ENCODE results near the gene DPP10.
"Not testable (repeated sequence)": the region's sequence is repeated elsewhere in the genome, so short reads cannot be mapped to it uniquely, and the experiment has no call there.

DPP10 gene

GRCh38 chr2:114724454-114724853 is 282.0 kb downstream of the DPP10 start:
- DNase-seq = no peak

- DNase-seq = no peak
These were observed 284.6 kb downstream of the DPP10 start for GRCh38 chr2:114727012-114727411.

GRCh38 chr2:114728372-114728771 is 285.9 kb downstream of the DPP10 start:
- DNase-seq = no peak

GRCh38 chr2:114729026-114729425 is 286.6 kb downstream of the DPP10 start:
- DNase-seq = peak; percentile 2

DNA sequence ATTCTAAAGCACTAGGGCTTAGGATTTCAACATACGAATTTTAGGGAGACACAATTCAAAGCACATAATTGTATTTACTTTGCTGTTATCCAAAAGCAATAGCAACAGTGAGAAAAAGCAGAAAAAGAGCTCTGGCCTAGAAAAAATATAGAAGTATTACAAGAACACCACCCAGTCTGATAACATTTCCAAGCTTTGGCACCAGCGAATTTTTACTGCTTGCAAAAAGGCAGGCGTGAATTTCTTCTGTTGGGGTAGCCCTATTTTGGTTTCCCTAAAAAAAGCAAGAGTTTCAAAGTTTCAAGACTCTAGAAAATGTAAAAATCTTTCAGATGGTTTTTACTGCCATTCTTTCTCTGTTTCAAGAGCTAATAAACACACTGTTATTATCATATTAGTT is 292.7 kb downstream of the DPP10 start:
- no peak for DNase-seq

- no peak for DNase-seq
These were observed 299.8 kb downstream of the DPP10 start for GRCh38 chr2:114742245-114742644.

GRCh38 chr2:114745700-114746099 is 303.3 kb downstream of the DPP10 start:
- DNase-seq = no peak

GRCh38 chr2:114748175-114748574 is 305.7 kb downstream of the DPP10 start:
- not testable (repeated sequence) for DNase-seq

DNA sequence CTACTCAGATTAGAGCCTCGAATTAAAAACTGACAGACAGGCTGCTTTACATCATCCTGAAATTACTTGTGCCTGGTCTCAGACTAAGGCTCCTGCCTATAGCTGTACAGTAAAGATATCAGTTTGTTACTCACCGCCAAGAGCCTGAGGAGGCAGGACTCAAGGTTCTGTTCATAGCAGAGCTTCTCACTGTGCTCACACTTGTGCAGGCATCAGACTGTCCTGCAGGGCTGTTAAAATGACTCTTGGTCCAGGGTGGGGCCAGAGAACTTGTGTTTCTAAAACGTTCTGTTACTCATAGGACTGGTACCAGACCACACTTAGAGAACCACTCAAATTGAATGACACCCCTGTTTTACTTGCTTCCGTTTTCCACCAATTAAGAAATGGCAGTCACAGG is 310.0 kb downstream of the DPP10 start:
- no peak for DNase-seq

- no peak for DNase-seq
These were observed 310.7 kb downstream of the DPP10 start for GRCh38 chr2:114753145-114753544.

GRCh38 chr2:114754907-114755563 is 312.6 kb downstream of the DPP10 start:
- DNase-seq = no peak

DNA sequence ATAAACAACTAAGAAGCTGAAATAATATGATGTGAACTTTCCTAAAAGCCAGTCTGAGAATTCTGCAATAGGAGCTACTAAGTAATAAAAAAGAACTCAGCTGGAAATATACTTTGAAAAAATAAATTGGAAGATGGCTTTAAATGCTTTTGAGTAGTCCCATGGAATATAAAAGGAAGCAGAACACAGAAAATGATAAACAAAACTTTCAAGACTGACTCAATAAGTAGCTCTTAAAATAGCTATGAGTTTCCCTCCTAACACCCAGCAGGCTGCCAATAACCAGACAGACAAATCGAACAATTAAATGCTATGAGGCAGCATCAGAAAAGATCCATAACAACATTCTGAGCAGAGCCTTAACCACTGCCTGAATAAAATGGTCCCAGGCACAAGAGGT is 319.9 kb downstream of the DPP10 start:
- no peak for DNase-seq

DNA sequence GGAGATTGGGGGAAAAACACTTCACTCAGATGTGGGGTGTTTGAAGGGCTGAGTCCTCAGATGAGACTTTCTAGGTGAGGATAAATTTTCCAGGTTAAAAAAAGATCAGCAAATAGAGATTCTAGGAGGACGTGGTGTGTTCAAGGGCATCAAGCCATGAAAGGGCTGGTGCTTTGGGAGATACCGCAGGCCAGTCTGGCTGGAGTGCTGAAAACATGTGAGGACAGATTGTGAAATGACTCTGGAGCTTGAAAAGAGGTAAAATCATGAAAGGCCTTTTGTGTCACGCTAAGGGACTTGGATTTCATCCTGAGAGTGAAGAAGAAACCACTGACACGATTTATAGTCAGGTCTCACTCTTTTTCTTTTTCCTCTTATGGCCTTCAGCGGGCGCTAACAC is 320.5 kb downstream of the DPP10 start:
- DNase-seq = no peak

DNA sequence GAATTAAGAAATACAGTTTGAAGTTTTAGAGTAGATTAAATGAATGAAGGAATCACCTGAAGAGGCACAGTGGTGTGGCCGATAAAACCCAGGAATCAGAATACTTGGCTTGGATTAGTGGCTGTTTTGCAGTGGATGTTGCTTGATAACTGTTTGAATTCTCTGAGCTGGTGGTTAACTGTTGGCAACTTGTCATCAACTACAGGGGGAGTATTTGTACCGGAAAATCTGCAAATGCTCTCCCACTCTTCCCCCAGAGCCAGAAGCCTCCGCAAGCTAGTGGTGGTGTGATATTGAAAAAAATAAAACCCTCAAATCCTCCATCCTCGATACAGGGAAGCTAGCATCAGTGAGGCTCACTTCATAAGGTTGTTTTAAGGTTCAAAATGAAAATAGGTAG is 326.7 kb downstream of the DPP10 start:
- no peak for DNase-seq

DNA sequence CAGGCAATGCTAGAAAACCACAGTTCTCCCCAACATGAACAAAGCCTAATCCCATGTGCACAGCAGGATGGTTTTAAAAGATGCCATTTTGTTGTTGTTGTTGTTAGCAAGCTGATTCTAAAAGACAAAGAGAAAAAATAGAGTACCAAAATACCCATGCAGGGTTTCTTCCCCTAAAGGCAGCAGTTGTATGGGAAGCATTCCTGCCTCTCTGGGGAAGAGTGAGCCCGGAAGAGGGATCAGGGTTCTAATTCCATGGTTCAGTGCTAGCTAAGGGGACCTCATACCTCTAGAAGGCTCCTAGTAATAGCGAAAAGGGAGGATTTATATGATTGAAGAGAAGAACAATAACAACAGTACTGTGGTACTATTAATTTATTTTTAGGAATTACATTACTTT is 327.6 kb downstream of the DPP10 start:
- no peak for DNase-seq

- no peak for DNase-seq
These were observed 341.6 kb downstream of the DPP10 start for GRCh38 chr2:114784046-114784445.

DNA sequence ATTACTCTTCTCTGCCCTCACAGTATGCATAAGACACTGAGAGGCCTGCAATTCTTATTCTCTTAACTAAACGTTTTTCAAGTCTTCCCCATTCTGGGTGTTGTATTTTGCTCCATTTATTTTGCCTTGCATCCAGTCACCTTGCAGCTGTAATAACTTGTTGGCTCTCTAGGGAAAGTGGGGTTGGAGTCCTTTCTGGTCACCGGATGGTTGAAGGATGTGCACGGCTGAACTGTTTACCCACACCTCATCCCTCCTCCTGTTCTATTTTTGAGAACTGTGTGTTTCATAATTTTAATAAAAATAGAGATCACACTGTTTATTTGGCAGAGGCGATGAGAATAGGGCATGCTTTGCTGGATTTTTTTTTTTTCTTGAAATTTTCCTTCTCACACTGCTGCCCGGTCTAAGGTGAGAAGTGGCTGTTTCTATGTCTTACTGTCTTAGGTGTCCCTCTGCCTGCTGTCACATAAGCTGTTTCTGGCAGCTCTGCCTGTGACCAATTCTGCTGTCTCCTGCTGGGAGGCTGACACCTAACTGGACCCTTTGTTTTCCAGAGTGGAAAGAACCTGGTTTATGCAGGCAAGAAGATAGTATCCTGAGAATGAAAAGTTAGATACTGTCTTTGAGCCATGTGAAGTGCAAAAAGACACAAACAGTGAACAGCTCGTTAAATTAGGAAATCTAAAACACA is 342.6 kb downstream of the DPP10 start:
- no peak for DNase-seq

DNA sequence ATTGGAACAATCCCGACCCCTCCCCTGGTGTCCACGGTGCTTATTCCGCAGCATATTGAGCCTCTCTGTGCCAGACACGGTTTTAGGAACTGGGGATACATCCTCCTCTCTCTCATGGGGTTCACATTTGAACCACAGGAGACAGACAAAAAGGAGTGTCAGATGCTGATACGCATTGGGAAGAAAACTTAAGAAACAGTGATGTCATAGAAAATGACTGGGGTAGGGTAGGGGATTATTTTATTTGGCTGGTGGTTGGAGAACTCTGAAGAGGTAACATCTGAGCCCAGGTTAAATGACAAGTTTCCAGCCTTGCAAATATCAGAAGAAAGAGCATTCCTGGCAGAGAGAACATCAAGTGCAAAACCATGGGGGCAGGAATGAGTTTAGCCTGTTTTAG is 344.5 kb downstream of the DPP10 start:
- DNase-seq = no peak

DNA sequence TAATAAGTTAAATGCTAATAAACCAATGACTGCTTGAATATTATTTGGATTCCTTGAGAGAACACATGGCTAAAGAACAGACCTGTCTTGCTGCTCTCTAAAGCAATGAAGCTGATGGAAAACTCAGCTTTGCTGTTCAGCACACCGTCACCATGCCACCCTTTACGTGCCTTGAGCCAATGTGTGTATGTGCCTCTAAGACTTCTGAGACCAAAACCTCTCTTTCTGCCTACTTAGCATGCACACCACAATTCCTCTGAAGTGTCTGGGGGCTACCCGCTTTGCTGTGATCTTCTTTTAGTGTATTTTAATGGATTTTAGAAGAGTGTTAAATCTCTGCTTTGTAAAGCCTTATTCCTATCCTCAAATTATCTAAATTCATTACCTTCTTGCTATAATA is 345.0 kb downstream of the DPP10 start:
- DNase-seq = no peak

GRCh38 chr2:114789989-114790388 is 347.5 kb downstream of the DPP10 start:
- DNase-seq = no peak

- no peak for DNase-seq
These were observed 355.1 kb downstream of the DPP10 start for GRCh38 chr2:114797540-114797939.

DNA sequence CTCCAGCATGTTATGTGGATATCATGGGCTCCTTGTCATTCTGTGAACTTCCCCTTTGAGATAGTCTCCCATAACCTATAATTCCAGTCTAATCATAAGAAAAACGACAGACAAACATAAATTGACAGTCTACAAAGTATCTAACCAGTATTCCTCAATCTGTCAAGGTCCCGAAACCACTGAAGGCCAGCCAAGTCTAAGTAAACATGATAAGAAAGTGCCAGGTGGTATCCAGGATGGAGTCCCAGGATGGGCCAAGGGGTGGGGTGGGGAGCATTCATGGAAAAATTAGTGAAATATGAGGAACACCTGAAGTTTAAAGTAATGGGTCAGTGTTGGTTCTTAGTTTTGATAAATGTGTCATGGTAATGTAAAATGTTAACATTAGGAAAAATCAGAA is 355.5 kb downstream of the DPP10 start:
- DNase-seq = no peak

GRCh38 chr2:114800371-114800770 is 357.9 kb downstream of the DPP10 start:
- DNase-seq = no peak

- no peak for DNase-seq
These were observed 362.8 kb downstream of the DPP10 start for GRCh38 chr2:114805195-114805594.

All from right kidney (tissue), 1 donor.